Peyer's patch (tissue), 4 donors: ENCODE measurements around the gene RFTN2.

ENCODE experiments used
- POLR2A ChIP-seq, 2 donors: fragments of 450-650 bp; IDR thresholded peaks; one replicate each; pipeline ENCODE4 v1.5.1; 2017; ENCODE audit warnings: antibody characterized with exemption in 2 of 2, mild to moderate bottlenecking in 2 of 2, moderate library complexity in 2 of 2
- TF ChIP-seq, protein P1 (sequence below), 6 experiments: fragments of 450-650 bp in 4 of 6; fragments of 200-600 bp in 2 of 6; sonication (generic) in 1 of 6; IDR thresholded peaks; one replicate each; pipeline ENCODE4 v1.5.1; 2017 to 2019; ENCODE audit warnings: antibody characterized with exemption in 6 of 6, mild to moderate bottlenecking in 3 of 6, moderate library complexity in 1 of 6

DNA sequence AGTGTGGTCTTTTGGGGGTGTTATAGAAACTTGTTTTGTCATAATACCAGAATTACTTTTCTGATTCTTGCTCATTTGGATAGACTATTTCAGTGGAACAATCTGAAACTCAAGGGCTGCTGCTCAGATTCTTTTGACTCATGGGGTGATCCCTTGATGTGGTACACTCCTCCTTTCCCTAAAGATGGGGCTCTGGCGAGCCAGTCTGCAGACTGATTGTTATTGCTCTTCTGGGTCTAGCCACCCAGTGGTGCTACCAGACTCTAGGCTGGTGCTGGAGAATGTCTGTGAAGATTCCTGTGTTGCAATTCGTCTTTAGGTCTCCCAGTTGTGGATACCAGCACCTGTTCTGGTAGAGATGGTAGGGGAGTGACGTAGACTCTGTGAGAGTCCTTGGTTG is 25.6 kb upstream of the RFTN2 start:
- TF ChIP-seq, protein P1, sequence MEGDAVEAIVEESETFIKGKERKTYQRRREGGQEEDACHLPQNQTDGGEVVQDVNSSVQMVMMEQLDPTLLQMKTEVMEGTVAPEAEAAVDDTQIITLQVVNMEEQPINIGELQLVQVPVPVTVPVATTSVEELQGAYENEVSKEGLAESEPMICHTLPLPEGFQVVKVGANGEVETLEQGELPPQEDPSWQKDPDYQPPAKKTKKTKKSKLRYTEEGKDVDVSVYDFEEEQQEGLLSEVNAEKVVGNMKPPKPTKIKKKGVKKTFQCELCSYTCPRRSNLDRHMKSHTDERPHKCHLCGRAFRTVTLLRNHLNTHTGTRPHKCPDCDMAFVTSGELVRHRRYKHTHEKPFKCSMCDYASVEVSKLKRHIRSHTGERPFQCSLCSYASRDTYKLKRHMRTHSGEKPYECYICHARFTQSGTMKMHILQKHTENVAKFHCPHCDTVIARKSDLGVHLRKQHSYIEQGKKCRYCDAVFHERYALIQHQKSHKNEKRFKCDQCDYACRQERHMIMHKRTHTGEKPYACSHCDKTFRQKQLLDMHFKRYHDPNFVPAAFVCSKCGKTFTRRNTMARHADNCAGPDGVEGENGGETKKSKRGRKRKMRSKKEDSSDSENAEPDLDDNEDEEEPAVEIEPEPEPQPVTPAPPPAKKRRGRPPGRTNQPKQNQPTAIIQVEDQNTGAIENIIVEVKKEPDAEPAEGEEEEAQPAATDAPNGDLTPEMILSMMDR (IDR thresholded peaks at IDR 0.05), result no peak
- no peak for TF ChIP-seq POLR2A (IDR thresholded peaks at IDR 0.05)
